ENCODE data around the gene SPDL1.
"Not testable (repeated sequence)": the region's sequence is repeated elsewhere in the genome, so short reads cannot be mapped to it uniquely, and the experiment has no call there.

SPDL1 gene

DNA sequence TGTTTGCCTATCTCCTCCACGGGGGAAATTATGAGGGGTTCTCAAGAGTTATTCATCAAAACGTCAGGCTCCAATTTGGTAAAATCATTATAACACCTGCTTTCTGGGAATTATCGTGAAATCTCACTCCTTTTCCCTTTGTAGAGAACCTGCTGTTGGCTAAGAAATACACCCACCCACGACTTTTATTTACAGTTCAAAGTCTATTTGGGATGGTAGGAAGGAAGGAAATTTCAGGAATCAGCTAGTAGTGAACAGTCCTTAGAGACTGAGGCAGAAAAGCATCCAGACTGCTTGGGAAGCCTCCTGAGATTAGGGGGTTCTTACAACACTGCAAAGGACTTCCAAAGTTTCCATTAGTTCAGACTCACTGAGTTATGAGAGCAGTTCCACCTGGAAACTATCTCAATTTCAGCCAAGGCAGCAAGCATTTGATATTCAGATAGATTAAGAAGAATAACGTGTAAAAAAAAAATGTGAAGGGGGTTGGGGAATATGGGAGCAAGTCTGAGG lies 9.4 kb upstream of the SPDL1 start:
- no peak for DNase-seq (ENCODE audit: low read depth in 2 of 2)

DNA sequence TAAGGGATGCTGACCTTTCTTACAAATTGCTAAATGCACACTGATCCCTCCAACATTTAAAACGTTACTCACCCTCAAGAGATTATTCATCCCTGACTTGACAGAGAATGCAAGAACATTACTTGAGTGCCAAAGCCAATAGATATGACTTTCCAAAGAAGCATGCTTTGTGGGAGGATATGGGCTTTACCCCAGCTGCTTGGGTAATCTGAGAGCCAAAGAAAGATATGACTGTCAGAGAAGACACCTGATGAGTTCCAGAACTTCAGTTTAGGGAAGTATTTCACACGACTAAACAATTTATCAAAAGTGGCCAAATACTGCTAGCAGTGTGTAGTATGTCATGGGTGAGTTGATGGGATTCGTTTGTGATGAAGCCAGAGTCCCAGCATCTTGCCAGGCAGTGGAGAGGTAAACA lies 7.4 kb upstream of the SPDL1 start:
- no peak for DNase-seq (ENCODE audit: low read depth in 2 of 2)

DNA sequence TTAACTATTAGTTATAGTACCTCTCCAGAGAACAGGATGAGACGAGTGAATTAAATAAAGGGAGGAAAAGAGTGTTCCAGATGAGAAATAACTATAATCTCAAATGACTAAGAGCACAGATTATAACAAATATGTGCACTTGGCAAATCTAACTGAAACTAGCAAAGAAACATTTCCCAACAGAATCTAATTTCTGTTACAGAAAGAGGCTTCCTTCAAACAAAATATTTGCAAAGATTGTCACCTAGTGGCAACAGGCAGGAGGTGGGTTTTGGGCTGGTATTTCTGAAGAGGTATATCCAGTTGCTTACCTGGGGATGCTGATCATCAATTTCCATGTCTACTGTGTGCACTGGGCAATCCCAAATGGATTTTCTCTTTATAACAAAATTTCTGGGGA lies 5.6 kb upstream of the SPDL1 start:
- no peak for DNase-seq (ENCODE audit: low read depth in 2 of 2)

DNA sequence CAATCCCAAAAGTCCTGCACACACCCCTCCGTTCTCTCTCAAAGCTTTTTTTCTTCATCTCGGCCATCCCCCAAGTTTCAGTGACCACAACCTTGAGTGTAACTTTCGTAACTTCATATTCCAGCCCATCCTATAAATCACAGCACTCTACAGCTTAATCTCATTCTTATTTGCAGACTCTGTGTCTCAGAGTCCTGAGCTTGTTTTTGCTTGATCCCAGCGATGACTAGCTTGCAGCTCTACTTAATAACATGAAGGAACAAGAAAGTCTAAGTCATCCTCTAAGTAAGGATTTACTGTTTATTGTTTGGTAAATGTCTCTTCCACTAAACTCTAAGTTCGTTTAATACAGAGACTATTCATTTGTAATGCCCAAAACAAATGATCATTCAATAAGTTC lies 2.6 kb upstream of the SPDL1 start:
- no peak for DNase-seq (ENCODE audit: low read depth in 2 of 2)

DNA sequence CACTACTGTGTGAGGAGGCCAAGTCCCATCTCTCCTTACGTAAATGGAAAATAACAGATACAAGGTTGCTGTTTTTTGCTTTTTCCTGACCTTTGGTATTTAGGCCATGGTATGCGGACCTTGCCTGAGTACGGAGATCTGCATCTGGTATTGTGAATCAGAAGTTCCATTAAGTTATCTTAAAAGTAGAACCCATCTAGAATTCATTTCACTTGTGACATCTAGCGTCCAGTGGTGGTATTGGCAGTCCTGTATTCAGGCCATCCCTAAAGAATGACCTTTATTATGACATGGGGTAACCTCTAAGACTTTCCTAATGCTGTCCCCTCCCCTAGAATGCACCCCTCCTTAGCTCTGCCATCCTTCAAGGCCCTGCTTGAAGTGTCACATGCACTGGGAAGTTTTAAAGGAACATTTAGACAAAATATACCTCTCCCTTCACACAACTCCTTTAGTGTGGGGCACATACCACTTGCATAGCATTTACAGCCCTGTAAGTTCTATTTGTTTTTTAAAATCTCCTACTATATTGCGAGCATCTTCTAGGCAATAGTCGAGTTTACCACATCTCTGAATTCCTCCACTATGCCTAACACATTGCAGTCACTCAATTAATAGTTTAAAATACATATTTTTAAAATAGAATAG lies 1.9 kb upstream of the SPDL1 start:
- DNase-seq (ENCODE audit: low read depth in 2 of 2): peak; percentile 19 to 25

DNA sequence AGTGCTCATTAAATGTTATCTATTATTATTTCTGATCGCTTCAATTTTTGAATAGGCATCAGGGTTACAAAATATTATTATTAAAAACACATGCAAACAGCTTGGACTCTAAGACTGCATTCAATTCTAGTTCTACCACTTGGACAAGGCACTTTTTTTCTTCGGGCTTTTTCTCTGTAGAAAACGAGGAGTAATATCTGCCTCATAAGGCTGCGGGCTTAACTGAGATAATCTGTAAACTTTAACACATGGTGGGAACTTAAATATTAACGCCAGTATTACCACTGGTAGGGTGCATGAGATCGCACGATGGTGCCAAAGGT lies 511 bp upstream of the SPDL1 start:
- no peak for DNase-seq (ENCODE audit: low read depth in 2 of 2)

DNA sequence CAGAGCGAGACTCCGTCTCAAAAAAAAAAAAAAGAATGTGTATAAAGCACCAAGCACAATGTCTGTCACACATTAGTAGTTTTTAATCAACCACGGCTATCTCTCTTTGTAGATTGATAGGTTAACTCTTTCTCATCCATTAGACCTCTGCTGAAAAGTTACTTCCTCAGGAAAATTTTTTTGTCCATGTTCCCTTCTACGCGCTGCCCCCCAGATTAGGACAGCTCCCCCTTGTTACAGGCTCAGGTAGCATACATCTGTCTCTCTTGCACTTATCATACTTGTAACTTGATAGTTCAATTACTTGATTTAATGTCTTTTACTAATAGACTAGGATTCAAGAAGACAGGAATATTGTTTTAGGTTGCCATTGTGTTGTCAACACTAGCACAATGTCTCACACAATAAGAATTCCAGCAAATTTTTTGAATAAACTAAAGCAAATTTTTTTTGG lies 1.5 kb downstream of the SPDL1 start:
- DNase-seq (ENCODE audit: low read depth in 2 of 2): no peak

DNA sequence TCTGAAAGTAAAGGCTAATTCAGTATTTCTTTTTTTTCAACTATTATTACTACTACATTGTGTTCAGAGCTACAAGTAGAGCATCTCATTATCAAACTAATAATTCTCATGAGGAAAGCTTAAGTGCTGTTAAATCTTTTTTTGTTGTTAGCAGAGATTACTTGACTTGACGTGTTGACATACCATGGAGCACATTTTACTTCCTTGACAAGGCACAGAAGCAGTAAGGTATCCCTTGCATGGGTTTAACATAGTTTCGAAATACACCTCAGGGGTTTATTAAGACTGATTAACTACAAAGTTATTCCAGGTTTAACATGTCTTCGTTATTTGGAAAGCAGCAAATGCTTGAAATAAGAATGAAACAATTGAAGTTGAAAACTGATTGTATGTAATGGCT lies 7.0 kb downstream of the SPDL1 start:
- no peak for DNase-seq (ENCODE audit: low read depth in 2 of 2)

DNA sequence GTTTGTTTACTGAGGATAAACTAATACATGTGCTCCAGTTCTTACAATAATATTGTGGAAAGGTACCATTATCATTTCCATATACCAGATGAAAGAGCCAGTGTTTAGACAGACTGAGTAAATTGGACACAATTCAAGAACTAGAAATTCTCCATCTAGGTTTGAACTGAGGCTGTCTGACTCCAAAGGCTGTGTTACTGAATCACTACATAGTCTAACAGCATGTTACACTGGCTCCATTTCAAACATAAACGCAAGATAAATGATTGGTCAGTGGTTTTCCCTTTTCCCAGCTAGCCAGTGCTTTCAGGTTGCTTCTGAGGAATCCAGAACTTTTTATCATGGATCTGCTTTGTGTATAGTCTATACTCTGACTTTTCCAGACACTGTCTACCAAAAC lies 8.1 kb downstream of the SPDL1 start:
- DNase-seq (ENCODE audit: low read depth in 2 of 2): no peak

DNA sequence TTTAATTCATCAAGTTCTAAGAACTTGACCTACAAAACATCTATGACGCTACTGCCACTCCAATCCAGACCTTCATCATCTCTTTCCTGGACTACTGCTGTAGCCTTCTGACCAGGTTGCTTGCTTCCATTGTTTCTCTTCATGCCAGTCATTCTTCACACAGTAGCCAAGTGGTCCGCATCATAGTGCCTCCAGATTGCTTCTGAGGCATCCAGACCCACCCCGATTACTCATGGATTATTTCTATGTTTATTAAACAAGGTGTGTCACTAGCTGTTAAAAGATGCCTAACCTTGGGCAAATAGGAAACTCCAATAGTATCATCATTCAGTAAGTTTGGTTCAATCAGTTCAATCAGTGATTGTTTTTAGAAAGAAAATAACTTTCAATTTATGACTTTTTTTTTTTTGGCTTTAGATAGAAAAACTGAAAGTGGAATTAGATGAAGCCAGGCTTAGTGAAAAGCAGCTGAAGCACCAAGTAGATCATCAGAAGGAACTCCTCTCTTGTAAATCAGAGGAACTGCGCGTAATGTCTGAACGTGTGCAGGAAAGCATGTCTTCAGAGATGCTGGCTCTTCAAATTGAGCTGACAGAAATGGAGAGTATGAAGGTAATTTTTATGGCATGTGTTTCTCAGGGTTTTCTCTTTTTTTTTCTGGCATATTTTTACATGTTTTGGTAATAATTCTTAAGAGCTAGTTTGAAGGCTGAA lies 9.5 kb downstream of the SPDL1 start:
- DNase-seq (ENCODE audit: low read depth in 2 of 2): no peak

DNA sequence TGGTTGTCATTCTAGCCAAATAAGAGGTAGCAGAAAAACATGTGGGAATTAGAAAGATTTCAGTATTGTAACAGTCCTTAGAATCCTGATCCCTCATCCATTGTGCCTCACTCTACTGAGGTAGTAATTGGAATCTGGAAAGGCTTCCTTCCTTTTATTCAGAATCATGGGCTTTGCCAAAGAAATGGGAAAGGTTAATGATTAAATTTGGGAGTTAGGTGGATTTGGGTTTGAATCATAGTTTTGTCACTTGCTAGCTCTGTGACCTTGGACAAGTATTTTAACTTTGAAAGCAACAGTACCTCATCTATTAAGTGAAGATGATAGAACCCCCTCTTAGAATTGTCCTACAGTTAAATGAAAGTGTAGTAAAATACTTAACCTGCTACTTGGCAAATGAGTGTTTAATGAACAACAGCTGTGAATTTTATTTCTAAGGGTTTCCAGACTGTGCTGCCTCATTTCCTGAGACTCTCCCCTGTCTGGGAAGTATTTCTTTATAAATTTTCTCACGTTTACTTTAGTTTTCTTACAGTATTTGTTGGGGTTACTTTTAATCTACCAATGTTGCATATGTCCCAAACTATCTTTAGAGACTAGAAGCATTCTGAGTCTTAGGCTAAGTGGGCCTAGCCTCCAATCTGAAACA lies 11.7 kb downstream of the SPDL1 start:
- DNase-seq (ENCODE audit: low read depth in 2 of 2): no peak

DNA sequence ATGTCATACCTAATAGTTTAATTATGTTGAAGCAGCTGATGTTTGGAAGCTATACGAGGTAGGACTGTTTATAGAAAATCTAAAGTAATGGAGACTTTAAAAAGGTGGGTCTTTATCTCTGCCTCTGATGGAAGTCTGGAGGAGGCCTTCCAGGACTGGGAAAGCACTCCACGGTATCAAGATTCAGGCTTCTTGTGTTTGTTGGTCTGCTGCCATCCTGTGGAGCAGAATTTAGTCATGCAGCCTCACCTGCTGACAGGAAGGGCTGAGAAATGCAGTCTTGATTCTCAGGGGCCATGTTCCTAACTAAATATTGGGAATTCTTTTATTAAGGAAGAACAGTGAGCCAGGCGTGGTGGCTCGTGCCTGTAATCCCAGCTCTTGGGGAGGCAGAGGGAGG lies 15.9 kb downstream of the SPDL1 start:
- no peak for DNase-seq (ENCODE audit: low read depth in 2 of 2)

DNA sequence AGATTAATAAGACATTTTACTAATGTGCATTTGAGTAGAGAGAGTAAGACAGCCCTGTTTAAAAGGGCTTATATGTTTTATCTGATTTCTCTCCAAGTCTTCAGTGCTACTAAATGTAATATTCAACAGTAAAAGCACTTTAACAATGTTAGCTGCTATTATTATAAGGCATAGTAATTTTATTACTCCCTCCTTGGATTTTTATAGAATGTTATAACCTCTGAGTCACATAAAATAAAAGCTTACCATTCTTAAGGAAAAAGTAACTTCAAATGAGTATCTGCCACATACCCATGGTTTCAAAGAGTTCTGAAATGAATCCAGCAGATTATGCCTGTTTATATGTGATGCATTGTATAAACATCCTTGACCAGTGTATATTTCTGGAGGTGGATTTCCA lies 19.0 kb downstream of the SPDL1 start:
- DNase-seq (ENCODE audit: low read depth in 2 of 2): no peak

DNA sequence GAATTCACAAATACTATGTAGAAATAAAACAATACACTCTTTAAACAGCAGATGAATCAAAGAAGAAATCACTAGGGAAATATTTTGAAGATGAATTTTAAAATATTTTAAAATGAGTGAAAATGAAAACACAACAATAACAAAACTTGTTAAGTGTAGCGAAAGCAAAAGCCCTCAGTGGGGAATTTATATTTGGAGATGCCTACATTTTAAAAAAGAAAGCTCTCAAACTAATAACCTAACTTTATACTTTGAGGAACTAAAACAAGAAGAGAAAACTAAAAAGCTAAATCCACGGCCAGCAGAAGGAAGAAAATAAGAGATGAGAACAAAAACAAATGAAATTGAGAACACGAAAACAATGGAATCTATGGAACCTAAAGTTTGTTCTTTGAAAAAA lies 22.7 kb downstream of the SPDL1 start:
- no peak for DNase-seq (ENCODE audit: low read depth in 2 of 2)

DNA sequence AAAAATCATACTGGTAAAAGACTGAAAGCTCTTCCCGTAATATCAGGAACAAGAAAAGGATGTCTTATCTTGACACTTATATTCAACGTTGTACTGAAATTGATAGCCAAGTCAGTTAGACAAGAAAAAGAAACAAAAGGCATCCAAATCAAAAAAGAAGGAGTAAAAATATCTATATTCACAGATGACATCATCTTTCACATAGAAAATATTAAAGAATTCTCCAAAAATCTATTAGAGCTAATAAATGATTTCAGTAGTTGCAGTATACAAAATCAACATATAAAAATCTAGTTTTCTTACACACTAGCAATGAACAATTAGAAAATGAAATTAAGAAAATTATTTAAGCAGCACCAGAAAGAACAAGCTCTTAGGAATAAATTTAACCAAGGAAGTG lies 24.3 kb downstream of the SPDL1 start:
- DNase-seq (ENCODE audit: low read depth in 2 of 2): no peak

DNA sequence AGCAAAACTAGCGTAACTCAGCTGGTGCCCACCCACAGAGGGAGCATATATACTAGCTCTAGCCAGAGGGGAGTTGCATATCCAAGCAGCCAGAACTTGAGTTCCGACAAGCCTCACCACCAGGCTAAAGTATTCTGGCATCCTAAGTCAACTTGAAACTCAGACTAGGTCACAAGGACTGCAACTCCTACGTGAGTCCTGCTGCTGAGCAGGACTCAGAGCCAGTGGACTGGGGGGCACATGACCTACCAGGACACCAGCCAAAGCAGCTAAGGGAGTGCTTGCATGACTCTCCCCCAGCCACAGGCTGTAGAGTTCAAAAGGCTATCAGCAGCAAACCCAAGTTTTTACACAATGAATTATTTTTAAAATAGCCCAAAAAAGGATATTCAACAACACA lies 26.1 kb downstream of the SPDL1 start:
- no peak for DNase-seq (ENCODE audit: low read depth in 2 of 2)

DNA sequence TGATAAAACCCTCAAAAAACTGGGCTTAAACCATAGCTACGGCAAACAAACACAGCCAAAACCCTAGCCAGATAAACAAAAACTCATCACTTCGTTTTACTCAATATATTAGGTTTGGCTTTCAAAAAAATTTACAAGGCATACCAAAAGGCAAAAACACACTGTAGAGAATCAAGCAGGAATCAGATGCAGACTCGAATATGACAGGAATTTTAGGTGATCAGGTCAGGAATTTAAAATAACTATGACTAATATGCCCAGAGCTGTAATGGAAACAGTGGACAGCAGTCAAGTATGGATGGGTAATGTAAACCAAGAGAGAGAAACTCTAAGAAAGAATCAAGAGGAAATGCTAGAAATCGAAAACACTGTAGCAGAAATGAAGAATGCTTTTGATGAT lies 27.0 kb downstream of the SPDL1 start:
- no peak for DNase-seq (ENCODE audit: low read depth in 2 of 2)

DNA sequence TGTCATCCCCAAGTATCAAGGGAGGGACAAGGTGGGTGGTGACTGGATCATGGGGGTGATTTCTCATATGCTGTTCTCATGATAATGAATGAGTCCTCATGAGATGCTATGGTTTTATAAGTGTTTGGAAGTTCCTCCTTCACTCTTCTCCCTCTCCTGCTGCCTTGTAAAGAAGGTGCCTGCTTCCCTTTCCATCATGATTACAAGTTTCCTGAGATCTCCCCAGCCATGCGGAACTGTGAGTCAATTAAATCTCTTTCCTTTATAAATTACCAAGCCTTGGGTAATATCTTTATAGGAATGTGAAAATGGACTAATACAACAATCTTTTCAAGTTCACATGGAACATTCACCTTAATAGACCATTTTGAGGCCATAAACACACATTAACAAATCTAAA lies 32.0 kb downstream of the SPDL1 start:
- no peak for DNase-seq (ENCODE audit: low read depth in 2 of 2)

DNA sequence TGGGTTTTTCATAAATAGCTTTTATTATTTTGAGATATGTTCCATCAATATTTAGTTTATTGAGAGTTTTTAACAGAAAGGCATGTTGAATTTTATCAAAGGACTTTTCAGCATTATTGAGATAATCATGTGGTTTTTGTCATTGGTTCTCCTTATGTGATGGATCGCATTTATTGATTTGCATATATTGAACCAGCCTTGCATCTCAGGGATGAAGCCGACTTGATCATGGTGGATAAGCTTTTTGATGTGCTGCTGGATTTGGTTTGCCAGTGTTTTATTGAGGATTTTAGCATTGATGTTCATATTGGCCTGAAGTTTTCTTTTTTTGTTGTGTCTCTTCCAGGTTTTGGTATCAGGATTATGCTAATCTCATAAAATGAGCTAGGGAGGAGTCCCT lies 40.7 kb downstream of the SPDL1 start:
- not testable (repeated sequence) for DNase-seq (ENCODE audit: low read depth in 2 of 2)

DNA sequence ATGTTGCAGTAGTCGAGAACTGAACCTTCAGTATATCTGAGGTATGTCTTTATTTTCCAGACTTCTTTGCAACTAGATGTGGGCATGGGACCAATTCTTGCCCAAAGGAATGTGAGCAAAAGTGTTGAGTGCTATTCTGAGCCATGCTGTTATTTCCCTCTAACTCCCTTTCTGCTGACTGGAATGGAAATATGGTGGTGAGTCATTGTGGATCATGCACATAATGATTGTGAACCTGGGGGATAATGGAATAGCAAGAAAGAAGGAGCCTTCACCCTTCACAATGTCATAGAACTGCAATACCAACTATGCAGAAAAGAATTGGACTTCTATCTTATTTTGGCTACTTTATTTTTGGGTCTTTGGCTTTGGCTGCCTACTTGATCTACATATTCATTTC lies 43.2 kb downstream of the SPDL1 start:
- no peak for DNase-seq (ENCODE audit: low read depth in 2 of 2)

DNA sequence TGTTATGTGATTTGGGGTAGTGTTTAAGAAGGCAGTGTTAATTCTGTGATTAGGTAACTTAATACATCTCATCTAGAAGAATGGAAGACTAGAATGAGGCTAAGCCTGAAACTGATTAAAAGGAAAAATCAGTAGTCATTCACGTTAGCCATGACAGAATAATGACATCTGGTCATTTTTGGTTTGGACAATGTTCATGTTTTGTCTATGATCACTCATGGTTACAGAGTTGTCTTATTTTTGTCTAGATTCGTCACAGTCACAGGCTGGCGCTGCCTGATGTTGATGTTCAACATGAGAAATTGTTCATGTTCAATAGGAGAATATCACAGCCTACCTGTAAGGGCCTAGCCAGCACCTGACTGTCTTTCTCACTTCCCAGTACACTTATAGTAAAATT lies 44.0 kb downstream of the SPDL1 start:
- DNase-seq (ENCODE audit: low read depth in 2 of 2): no peak

DNA sequence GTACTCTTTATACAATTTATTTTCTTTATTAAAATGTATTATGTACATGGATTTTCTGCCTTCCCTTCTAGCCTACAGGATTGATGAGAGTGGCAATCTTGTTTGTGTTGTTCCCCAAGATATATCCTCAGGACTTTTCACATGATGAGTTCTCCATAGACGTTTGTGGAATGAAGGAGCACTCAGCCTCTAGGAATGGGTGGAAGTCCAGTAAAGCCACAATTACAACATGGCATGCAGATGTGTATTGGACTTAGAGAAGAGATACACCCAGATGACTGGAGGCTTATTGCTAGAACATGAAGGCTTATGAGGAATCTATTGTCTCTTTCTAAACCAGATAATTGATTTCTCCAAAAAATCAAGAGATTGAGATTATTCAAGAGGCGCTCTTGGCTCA lies 45.3 kb downstream of the SPDL1 start:
- no peak for DNase-seq (ENCODE audit: low read depth in 2 of 2)

DNA sequence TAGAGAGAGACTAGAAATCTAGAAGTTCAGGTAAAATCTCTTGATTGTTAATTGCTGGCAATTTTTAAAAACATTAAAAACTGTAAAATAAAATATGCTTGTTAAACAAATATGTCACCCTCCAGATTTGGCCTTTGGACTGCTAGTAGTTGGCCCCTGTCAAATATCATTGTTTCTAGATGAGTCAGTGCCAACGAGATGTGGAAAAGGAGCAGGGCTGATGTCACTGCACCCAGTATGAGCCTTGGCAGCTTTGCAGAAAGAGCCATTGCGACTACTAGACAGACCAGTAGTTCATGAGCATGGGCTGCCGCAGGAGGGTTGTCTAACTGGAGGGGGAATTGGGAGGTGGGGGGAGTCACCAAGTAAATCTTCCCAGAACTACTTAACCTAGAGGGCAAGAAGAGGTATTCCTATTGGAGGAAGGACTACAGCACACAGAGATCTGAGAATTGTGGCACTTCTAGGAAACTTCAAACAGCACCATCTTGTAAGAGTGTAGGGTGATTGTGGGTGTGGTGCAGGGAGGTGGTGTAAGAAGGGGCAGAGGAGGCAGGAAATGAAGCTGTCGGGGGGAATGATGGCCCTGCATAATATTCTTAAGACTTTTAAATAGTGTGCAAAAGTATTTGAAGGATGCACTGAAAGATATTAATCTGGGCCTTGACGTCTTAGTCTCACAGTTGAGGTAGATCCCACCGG lies 46.4 kb downstream of the SPDL1 start:
- DNase-seq (ENCODE audit: low read depth in 2 of 2): no peak

Measured in stimulated activated CD8-positive, alpha-beta memory T cell treated with anti-CD3 and anti-CD28 coated beads, Interleukin-7, amount 100 ng/mL, for 1 hour (primary cell).